ENCODE measurements around the gene PXDN.

The PXDN gene

GRCh38 chr2:1588978-1589621 is 155.2 kb downstream of the PXDN start:
- H3K27me3 ChIP-seq (ENCODE audit: insufficient read depth, low read length, poor library complexity): no peaks in the 10 kb centered on the region
- no peak overlapping the region for H3K23ac ChIP-seq (ENCODE audit: low read length)
- no peaks in the 10 kb centered on the region for H3K79me2 ChIP-seq (ENCODE audit: control insufficient read depth, insufficient read depth, low read length)
- H3K4ac ChIP-seq (ENCODE audit: low read depth, low read length): no peak overlapping the region
- H3K4me3 ChIP-seq (ENCODE audit: low read length): no peak overlapping the region
- peaks cover 3% of the 10 kb centered on the region for H3K4me1 ChIP-seq (ENCODE audit: control insufficient read depth, low read depth, low read length)
- H2BK5ac ChIP-seq (ENCODE audit: low read length): no peak overlapping the region
- H2AK5ac ChIP-seq (ENCODE audit: low read length): no peak overlapping the region
- no peak overlapping the region for H3K4me2 ChIP-seq (ENCODE audit: low read length)
- no peak overlapping the region for H3K18ac ChIP-seq (ENCODE audit: low read length)
- H3K9ac ChIP-seq (ENCODE audit: low read length): no peak overlapping the region
- DNase-seq: peak; percentile 69
- H3K36me3 ChIP-seq (ENCODE audit: control insufficient read depth, insufficient read depth, low read length): no peaks in the 10 kb centered on the region
- H2BK120ac ChIP-seq (ENCODE audit: low read depth, low read length): no peak overlapping the region
- H3K27ac ChIP-seq (ENCODE audit: low read depth, low read length): no peak overlapping the region
- H4K5ac ChIP-seq (ENCODE audit: low read length): no peak overlapping the region
- H4K8ac ChIP-seq (ENCODE audit: low read depth, low read length): no peak overlapping the region
- no peak overlapping the region for H3K56ac ChIP-seq (ENCODE audit: low read length)
- H2BK15ac ChIP-seq (replicated peaks; ENCODE audit: low read depth): no peak overlapping the region
- H3K79me1 ChIP-seq (ENCODE audit: low read length): no peaks in the 10 kb centered on the region
- no CpG with 5 or more reads among the region's 15 CpGs for WGBS (ENCODE audit: extremely low coverage, insufficient coverage, low lambda C conversion rate)

- H3K56ac ChIP-seq (ENCODE audit: low read length): no peak overlapping the region
- no peak overlapping the region for H4K5ac ChIP-seq (ENCODE audit: low read length)
- H3K27ac ChIP-seq (ENCODE audit: low read depth, low read length): no peak overlapping the region
- H3K23ac ChIP-seq (ENCODE audit: low read length): no peak overlapping the region
- H2BK15ac ChIP-seq (replicated peaks; ENCODE audit: low read depth): no peak overlapping the region
- H3K4me1 ChIP-seq (ENCODE audit: control insufficient read depth, low read depth, low read length): peaks cover 4% of the 10 kb centered on the region
- H4K8ac ChIP-seq (ENCODE audit: low read depth, low read length): no peak overlapping the region
- H3K4me3 ChIP-seq (ENCODE audit: low read length): no peak overlapping the region
- no peaks in the 10 kb centered on the region for H3K36me3 ChIP-seq (ENCODE audit: control insufficient read depth, insufficient read depth, low read length)
- no peaks in the 10 kb centered on the region for H3K27me3 ChIP-seq (ENCODE audit: insufficient read depth, low read length, poor library complexity)
- WGBS (ENCODE audit: extremely low coverage, insufficient coverage, low lambda C conversion rate): no CpG with 5 or more reads among the region's 27 CpGs
- no peak overlapping the region for H2BK5ac ChIP-seq (ENCODE audit: low read length)
- H2AK5ac ChIP-seq (ENCODE audit: low read length): no peak overlapping the region
- no peak overlapping the region for H3K4ac ChIP-seq (ENCODE audit: low read depth, low read length)
- no peak for DNase-seq
- no peak overlapping the region for H3K4me2 ChIP-seq (ENCODE audit: low read length)
- H3K79me1 ChIP-seq (ENCODE audit: low read length): no peaks in the 10 kb centered on the region
- H3K9ac ChIP-seq (ENCODE audit: low read length): no peak overlapping the region
- H3K79me2 ChIP-seq (ENCODE audit: control insufficient read depth, insufficient read depth, low read length): no peaks in the 10 kb centered on the region
- no peak overlapping the region for H2BK120ac ChIP-seq (ENCODE audit: low read depth, low read length)
- no peak overlapping the region for H3K18ac ChIP-seq (ENCODE audit: low read length)
Observed at GRCh38 chr2:1588051-1588977, 156.0 kb downstream of the PXDN start.

GRCh38 chr2:1586923-1587840 is 157.1 kb downstream of the PXDN start:
- H2AK5ac ChIP-seq (ENCODE audit: low read length): no peak overlapping the region
- no peak for DNase-seq
- no peak overlapping the region for H3K27ac ChIP-seq (ENCODE audit: low read depth, low read length)
- no peak overlapping the region for H3K18ac ChIP-seq (ENCODE audit: low read length)
- no peak overlapping the region for H2BK15ac ChIP-seq (replicated peaks; ENCODE audit: low read depth)
- no peaks in the 10 kb centered on the region for H3K79me1 ChIP-seq (ENCODE audit: low read length)
- no peaks in the 10 kb centered on the region for H3K79me2 ChIP-seq (ENCODE audit: control insufficient read depth, insufficient read depth, low read length)
- H3K4me3 ChIP-seq (ENCODE audit: low read length): no peak overlapping the region
- no peak overlapping the region for H3K23ac ChIP-seq (ENCODE audit: low read length)
- no peak overlapping the region for H4K5ac ChIP-seq (ENCODE audit: low read length)
- H3K4me2 ChIP-seq (ENCODE audit: low read length): no peak overlapping the region
- H3K9ac ChIP-seq (ENCODE audit: low read length): no peak overlapping the region
- no peak overlapping the region for H4K8ac ChIP-seq (ENCODE audit: low read depth, low read length)
- no peak overlapping the region for H2BK120ac ChIP-seq (ENCODE audit: low read depth, low read length)
- H3K27me3 ChIP-seq (ENCODE audit: insufficient read depth, low read length, poor library complexity): no peaks in the 10 kb centered on the region
- no peak overlapping the region for H3K56ac ChIP-seq (ENCODE audit: low read length)
- H2BK5ac ChIP-seq (ENCODE audit: low read length): no peak overlapping the region
- peaks cover 8% of the 10 kb centered on the region for H3K4me1 ChIP-seq (ENCODE audit: control insufficient read depth, low read depth, low read length)
- no peak overlapping the region for H3K4ac ChIP-seq (ENCODE audit: low read depth, low read length)
- WGBS (ENCODE audit: extremely low coverage, insufficient coverage, low lambda C conversion rate): no CpG with 5 or more reads among the region's 17 CpGs
- no peaks in the 10 kb centered on the region for H3K36me3 ChIP-seq (ENCODE audit: control insufficient read depth, insufficient read depth, low read length)

DNA sequence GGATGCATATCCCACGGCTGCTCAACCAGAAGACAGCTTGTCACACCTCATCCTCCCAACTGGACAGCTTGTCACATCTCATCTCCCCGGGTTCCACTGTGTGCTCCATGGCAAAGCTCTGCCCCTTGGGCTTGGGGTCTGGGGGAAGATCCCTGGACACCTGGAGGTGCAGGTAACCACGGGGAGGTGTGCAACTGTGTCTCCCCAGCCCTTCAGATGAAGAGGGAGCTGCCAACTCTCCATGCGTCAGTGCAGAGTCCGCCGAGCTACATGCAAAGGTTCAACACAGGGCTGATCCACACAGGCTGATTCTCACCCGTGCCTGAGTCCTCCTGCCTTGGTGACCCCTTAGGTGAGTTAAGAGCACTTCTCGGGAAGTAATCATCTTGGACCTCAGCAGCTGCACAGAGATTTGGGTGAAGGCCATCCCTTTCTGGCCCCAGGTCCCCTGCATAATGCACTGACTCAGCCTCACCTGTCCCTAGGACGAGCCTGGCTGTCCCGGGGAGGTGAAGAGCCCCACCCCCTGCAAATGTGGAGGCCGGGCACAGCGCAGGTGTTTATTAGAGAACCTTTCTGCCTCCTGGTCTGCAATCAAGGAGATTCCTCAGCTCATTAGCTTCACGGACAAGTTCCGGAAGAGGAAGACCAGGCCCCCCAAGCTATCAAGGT is 157.9 kb downstream of the PXDN start:
- Histone ChIP-seq H3K79me2 (ENCODE audit: control insufficient read depth, insufficient read depth, low read length) (no peaks in the 10 kb centered on the region), H3K4me1 (ENCODE audit: control insufficient read depth, low read depth, low read length) (peaks cover 6% of the 10 kb centered on the region), H2BK120ac (ENCODE audit: low read depth, low read length) (no peak overlapping the region), H3K4me3 (ENCODE audit: low read length) (no peak overlapping the region), H2BK5ac (ENCODE audit: low read length) (no peak overlapping the region), H3K27ac (ENCODE audit: low read depth, low read length) (no peak overlapping the region), H4K5ac (ENCODE audit: low read length) (no peak overlapping the region), H3K4me2 (ENCODE audit: low read length) (no peak overlapping the region), H3K36me3 (ENCODE audit: control insufficient read depth, insufficient read depth, low read length) (no peaks in the 10 kb centered on the region), H2BK15ac (replicated peaks; ENCODE audit: low read depth) (no peak overlapping the region), H3K23ac (ENCODE audit: low read length) (no peak overlapping the region), H3K79me1 (ENCODE audit: low read length) (no peaks in the 10 kb centered on the region), H3K56ac (ENCODE audit: low read length) (no peak overlapping the region), H3K18ac (ENCODE audit: low read length) (no peak overlapping the region), H2AK5ac (ENCODE audit: low read length) (no peak overlapping the region), H3K4ac (ENCODE audit: low read depth, low read length) (no peak overlapping the region), H3K27me3 (ENCODE audit: insufficient read depth, low read length, poor library complexity) (no peaks in the 10 kb centered on the region), H4K8ac (ENCODE audit: low read depth, low read length) (no peak overlapping the region), H3K9ac (ENCODE audit: low read length) (no peak overlapping the region)
- DNase-seq: no peak
- WGBS (ENCODE audit: extremely low coverage, insufficient coverage, low lambda C conversion rate): no CpG with 5 or more reads among the region's 14 CpGs

GRCh38 chr2:1585635-1586034 is 158.7 kb downstream of the PXDN start:
- DNase-seq: no peak
- Histone ChIP-seq H3K4me3 (ENCODE audit: low read length) (no peak overlapping the region), H3K79me2 (ENCODE audit: control insufficient read depth, insufficient read depth, low read length) (no peaks in the 10 kb centered on the region), H3K56ac (ENCODE audit: low read length) (no peak overlapping the region), H3K4me1 (ENCODE audit: control insufficient read depth, low read depth, low read length) (peaks cover 6% of the 10 kb centered on the region), H3K79me1 (ENCODE audit: low read length) (no peaks in the 10 kb centered on the region), H2BK120ac (ENCODE audit: low read depth, low read length) (no peak overlapping the region), H2BK5ac (ENCODE audit: low read length) (no peak overlapping the region), H3K18ac (ENCODE audit: low read length) (no peak overlapping the region), H4K5ac (ENCODE audit: low read length) (no peak overlapping the region), H3K27me3 (ENCODE audit: insufficient read depth, low read length, poor library complexity) (no peaks in the 10 kb centered on the region), H3K9ac (ENCODE audit: low read length) (no peak overlapping the region), H2AK5ac (ENCODE audit: low read length) (no peak overlapping the region), H3K27ac (ENCODE audit: low read depth, low read length) (no peak overlapping the region), H3K4ac (ENCODE audit: low read depth, low read length) (no peak overlapping the region), H3K23ac (ENCODE audit: low read length) (no peak overlapping the region), H2BK15ac (replicated peaks; ENCODE audit: low read depth) (no peak overlapping the region), H3K4me2 (ENCODE audit: low read length) (no peak overlapping the region), H3K36me3 (ENCODE audit: control insufficient read depth, insufficient read depth, low read length) (no peaks in the 10 kb centered on the region), H4K8ac (ENCODE audit: low read depth, low read length) (no peak overlapping the region)
- WGBS (ENCODE audit: extremely low coverage, insufficient coverage, low lambda C conversion rate): no CpG with 5 or more reads among the region's 17 CpGs

All from mesendoderm (in vitro differentiated cells).